Endothelial cell of umbilical vein (primary cell): ENCODE results near the gene SLC6A1. TPM values are rescaled to one million over a fixed set of nuclear protein-coding genes. Genes with fewer than 3 reads are reported as not detected.

Source experiments
- BruUV-seq: library from RNA; stranded (reverse); fragments of 400-500 nt; replicated peaks from 2 replicates; lab custom pipeline; 2021; lab: Mats Ljungman, UMichigan
- CTCF ChIA-PET: fragments of 300-600, 350-600 bp; sonication (Branson Sonifier 250); formaldehyde crosslinking; loops from one replicate; lab custom pipeline; 2021; ENCODE audit warnings: antibody characterized with exemption, inconsistent platforms; lab: Charles Lee
- POLR2A ChIA-PET: fragments of 300-600, 350-600 bp; sonication (Branson Sonifier 250); formaldehyde crosslinking; loops from one replicate; lab custom pipeline; 2021; ENCODE audit warnings: antibody characterized with exemption, inconsistent platforms; lab: Charles Lee
- DNase-seq: peaks from one replicate; pipeline ENCODE4 v3.0.0-alpha.2; 2011; ENCODE audit warnings: low read depth, low spot score
- FAIRE-seq: peaks from 2 replicates; lab custom pipeline; 2011; peaks lifted over from hg19 to GRCh38; lab: Jason Lieb, UNC
- H2AFZ ChIP-seq: 2 replicates; pipeline ENCODE4 v1.6.0; 2012; ENCODE audit warnings: low read depth, low read length, control low read depth, inconsistent platforms
- H3K27ac ChIP-seq: 2 replicates; pipeline ENCODE4 v1.5.1; 2011; ENCODE audit warnings: low read depth, mild to moderate bottlenecking, control low read depth, low read length, moderate library complexity; ENCODE audit not compliant: insufficient read depth
- H3K27me3 ChIP-seq, 2 experiments: 2 replicates each; pipeline versions ENCODE4 v1.6.0 to v1.6.1; 2011; ENCODE audit warnings: low read length in 2 of 2, mixed read lengths in 1 of 2; ENCODE audit not compliant: control insufficient read depth in 2 of 2, insufficient read depth in 2 of 2
- H3K36me3 ChIP-seq, 2 experiments: 2 replicates in 1 of 2; 3 replicates in 1 of 2; pipeline ENCODE4 v1.5.1; 2011; ENCODE audit warnings: low read length in 2 of 2, mild to moderate bottlenecking in 1 of 2, moderate library complexity in 1 of 2; ENCODE audit not compliant: control insufficient read depth in 2 of 2, insufficient read depth in 2 of 2; ENCODE audit errors: extremely low read depth in 1 of 2
- H3K4me1 ChIP-seq: 3 replicates; pipeline ENCODE4 v1.5.1; 2011; ENCODE audit warnings: mild to moderate bottlenecking, low read length; ENCODE audit not compliant: control insufficient read depth, insufficient read depth; ENCODE audit errors: extremely low read depth
- H3K4me2 ChIP-seq: 2 replicates; pipeline ENCODE4 v1.6.1; 2011; ENCODE audit warnings: low read length, control low read depth, mixed read lengths; ENCODE audit not compliant: insufficient read depth
- H3K4me3 ChIP-seq, 3 experiments: fragments of 200-600 bp in 1 of 3; sonication (generic), shearing (Covaris generic) in 1 of 3; replicated peaks in 1 of 3; 2 replicates each; pipeline ENCODE4 v1.5.1; 2011 to 2016; ENCODE audit warnings: control low read depth in 3 of 3, low read length in 3 of 3, mild to moderate bottlenecking in 2 of 3, inconsistent platforms in 1 of 3, low read depth in 1 of 3, moderate library complexity in 1 of 3; ENCODE audit not compliant: insufficient read depth in 1 of 3
- H3K79me2 ChIP-seq: 2 replicates; pipeline ENCODE4 v1.6.0; 2012; ENCODE audit warnings: low read length, inconsistent platforms; ENCODE audit not compliant: control insufficient read depth, insufficient read depth
- H3K9ac ChIP-seq: replicated peaks from 2 replicates; pipeline ENCODE3; 2011; ENCODE audit warnings: low read length, control low read depth; ENCODE audit not compliant: insufficient read depth; ENCODE audit errors: extremely low read depth
- H3K9me1 ChIP-seq: replicated peaks from 3 replicates; pipeline ENCODE4 v1.6.0; 2011; ENCODE audit warnings: mild to moderate bottlenecking, low read length; ENCODE audit not compliant: control insufficient read depth, insufficient read depth; ENCODE audit errors: extremely low read depth
- H3K9me3 ChIP-seq: replicated peaks from 2 replicates; pipeline ENCODE4 v1.5.1; 2012; ENCODE audit warnings: low read length, inconsistent platforms; ENCODE audit not compliant: control insufficient read depth, insufficient read depth
- H4K20me1 ChIP-seq: replicated peaks from 2 replicates; pipeline ENCODE3; 2011; ENCODE audit warnings: mild to moderate bottlenecking, low read length; ENCODE audit not compliant: control insufficient read depth, insufficient read depth; ENCODE audit errors: extremely low read depth
- EZH2 ChIP-seq: IDR thresholded peaks from 2 replicates; pipeline ENCODE4 v1.6.1; 2012; ENCODE audit warnings: borderline replicate concordance, low read depth, mild to moderate bottlenecking, moderate library complexity, low read length, inconsistent platforms; ENCODE audit not compliant: severe bottlenecking
- FOS ChIP-seq: IDR thresholded peaks from 2 replicates; pipeline ENCODE4 v1.6.1; 2011; ENCODE audit warnings: mild to moderate bottlenecking, low read length, moderate library complexity, borderline replicate concordance; ENCODE audit not compliant: insufficient read depth
- GATA2 ChIP-seq: IDR thresholded peaks from 2 replicates; pipeline ENCODE4 v1.7.0; 2011; ENCODE audit warnings: low read depth, mild to moderate bottlenecking, moderate library complexity, mixed read lengths, low read length; ENCODE audit not compliant: insufficient read length, insufficient read depth
- JUN ChIP-seq: IDR thresholded peaks from 2 replicates; pipeline ENCODE4 v1.6.1; 2011; ENCODE audit warnings: borderline replicate concordance, low read depth; ENCODE audit not compliant: insufficient read length, insufficient read depth
- MYC ChIP-seq: IDR thresholded peaks from one replicate; pipeline ENCODE4 v1.6.1; 2011; ENCODE audit warnings: mild to moderate bottlenecking, low read depth, low read length
- POLR2A ChIP-seq: IDR thresholded peaks from 2 replicates; pipeline ENCODE4 v1.6.1; 2012; ENCODE audit warnings: low read depth, mild to moderate bottlenecking, control low read depth, low read length
- POLR2AphosphoS5 ChIP-seq: IDR thresholded peaks from 2 replicates; pipeline ENCODE4 v1.6.1; 2012; ENCODE audit warnings: low read depth, mild to moderate bottlenecking, control low read depth, low read length, moderate library complexity; ENCODE audit not compliant: insufficient read depth
- dilution Hi-C: fragments of 300-500 bp; cut with MboI; formaldehyde crosslinking; loops from one replicate; pipeline ENCODE4 v1.15.0; 2019; ENCODE audit warnings: low sequenced_read_pairs; ENCODE audit not compliant: extremely low pct_ligation_motif_present
- intact Hi-C: fragments of 100-400 bp; cut with micrococcal nuclease; formaldehyde crosslinking; loops from one replicate; pipeline ENCODE4 v1.10.0; 2022
- polyA plus RNA-seq, 4 experiments: library from polyadenylated mRNA; depleted of rRNA in 3 of 4; stranded (reverse) in 3 of 4; unstranded in 1 of 4; fragments of >200 nt; gene quantifications; 2 replicates each; pipeline versions ENCODE4 v1.2.1 to v1.2.3, GENCODE V29; 2011 to 2012; ENCODE audit warnings: missing spikeins in 1 of 4
- total RNA-seq: library from RNA; stranded (reverse); gene quantifications from 2 replicates; pipeline ENCODE4 v1.2.3, GENCODE V29; 2021
- TF ChIP-seq, protein P1 (sequence below), 2 donors: IDR thresholded peaks; 1 replicate in 1 of 2; 2 replicates in 1 of 2; pipeline ENCODE4 v1.5.1; 2011; ENCODE audit warnings: low read length in 2 of 2, mild to moderate bottlenecking in 2 of 2, moderate library complexity in 2 of 2, control low read depth in 1 of 2, inconsistent platforms in 1 of 2, low read depth in 1 of 2; ENCODE audit not compliant: insufficient read depth in 1 of 2; ENCODE audit errors: extremely low read depth in 1 of 2
- TF ChIP-seq, protein P2 (sequence below): IDR thresholded peaks from 2 replicates; pipeline ENCODE4 v1.6.1; 2011; ENCODE audit not compliant: insufficient read depth, insufficient read length

The SLC6A1 gene
- total and polyA plus RNA-seq, 2 donors (not counting 3 experiments of a cell fraction or from before 2014, with no cell fraction given), result not detected

DNA sequence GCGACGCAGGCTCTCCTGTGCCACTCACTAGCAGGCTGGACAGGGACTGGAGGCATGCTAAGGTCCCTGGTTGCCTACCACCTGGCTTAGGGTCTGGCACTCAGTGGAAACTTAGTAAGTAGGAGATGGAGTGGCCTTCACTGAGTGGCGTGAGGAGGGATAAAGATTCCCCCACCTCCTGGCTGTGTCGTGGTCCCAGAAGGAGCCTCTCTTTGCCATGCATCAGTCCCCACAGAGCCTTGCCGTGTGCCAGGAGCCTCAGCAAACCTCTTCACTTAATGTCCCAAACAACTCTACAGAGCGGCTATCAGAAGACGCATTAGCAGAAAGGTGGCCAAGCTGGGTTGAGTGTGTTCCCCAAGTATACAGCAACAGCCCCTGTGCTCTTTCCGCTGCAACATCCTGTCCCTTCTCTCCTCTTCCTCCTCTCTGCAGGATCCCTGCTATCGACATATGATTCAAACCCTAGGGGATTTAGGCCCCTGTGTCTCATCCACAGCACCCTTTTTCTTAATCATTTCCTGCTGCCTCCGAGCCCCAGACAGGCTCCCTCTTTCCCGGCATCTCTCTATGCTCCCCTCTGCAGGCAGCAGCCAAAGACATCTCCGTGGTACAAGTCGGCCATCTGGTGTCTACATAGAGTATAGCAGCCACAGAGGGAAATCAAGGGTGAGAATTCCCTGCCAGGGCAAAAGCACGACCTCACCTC, 66.7 kb downstream of the SLC6A1 start:
- intact Hi-C loops, result loop anchor here (1.0 kb wide), 4 partner anchors 76 to 301 kb away; no protein-coding TSS in a partner anchor
- no peak overlapping the region for H3K9ac ChIP-seq
- CTCF ChIA-PET, result interaction anchor here (0.6 to 5.6 kb wide), 27 partner anchors 9 to 693 kb away, joined by 3 to 125 read pairs (median 7); partner anchors contain the start of gene HRH1

DNA sequence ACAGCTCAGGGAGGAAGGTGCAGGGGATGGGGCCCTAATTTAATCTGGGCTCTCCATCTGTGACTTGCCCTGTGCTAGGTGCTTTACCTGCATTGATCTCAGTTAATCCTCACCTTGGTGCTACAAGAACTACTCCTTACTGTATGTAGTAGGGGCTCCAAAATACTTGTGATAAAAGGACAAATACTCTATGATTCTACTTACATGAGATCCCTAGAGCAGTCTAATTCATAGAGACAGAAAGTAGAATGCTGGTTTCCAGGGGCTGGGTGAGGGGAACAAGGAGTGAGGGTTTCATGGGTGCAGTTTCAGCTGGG, 67.2 kb downstream of the SLC6A1 start:
- Histone ChIP-seq H3K9me3 (no peaks in the 10 kb centered on the region), H3K9ac (no peak overlapping the region), H3K4me3 (no peak overlapping the region), H3K27ac (no peak overlapping the region), H3K4me1 (no peaks in the 10 kb centered on the region), H3K79me2 (no peaks in the 10 kb centered on the region), H3K27me3 (peaks cover 2 to 4% of the 10 kb centered on the region in 2 experiments), H3K9me1 (no peaks in the 10 kb centered on the region), H2AFZ (no peak overlapping the region), H3K4me2 (no peak overlapping the region), H4K20me1 (no peaks in the 10 kb centered on the region), H3K36me3 (no peaks in the 10 kb centered on the region)
- intact Hi-C loops, result loop anchor here (1.0 to 5.0 kb wide), 10 partner anchors 76 to 593 kb away; no protein-coding TSS in a partner anchor
- no TSS peak for BruUV-seq
- FAIRE-seq (no peak), DNase-seq (no peak)
- CTCF ChIA-PET, result interaction anchor here (0.6 to 5.6 kb wide), 35 partner anchors 8 to 693 kb away, joined by 3 to 125 read pairs (median 6); partner anchors contain the start of gene HRH1
- TF ChIP-seq GATA2 (no peak), EZH2 (no peak), POLR2AphosphoS5 (no peak), MYC (no peak), FOS (no peak), POLR2A (no peak), JUN (no peak)
- TF ChIP-seq, protein P1, sequence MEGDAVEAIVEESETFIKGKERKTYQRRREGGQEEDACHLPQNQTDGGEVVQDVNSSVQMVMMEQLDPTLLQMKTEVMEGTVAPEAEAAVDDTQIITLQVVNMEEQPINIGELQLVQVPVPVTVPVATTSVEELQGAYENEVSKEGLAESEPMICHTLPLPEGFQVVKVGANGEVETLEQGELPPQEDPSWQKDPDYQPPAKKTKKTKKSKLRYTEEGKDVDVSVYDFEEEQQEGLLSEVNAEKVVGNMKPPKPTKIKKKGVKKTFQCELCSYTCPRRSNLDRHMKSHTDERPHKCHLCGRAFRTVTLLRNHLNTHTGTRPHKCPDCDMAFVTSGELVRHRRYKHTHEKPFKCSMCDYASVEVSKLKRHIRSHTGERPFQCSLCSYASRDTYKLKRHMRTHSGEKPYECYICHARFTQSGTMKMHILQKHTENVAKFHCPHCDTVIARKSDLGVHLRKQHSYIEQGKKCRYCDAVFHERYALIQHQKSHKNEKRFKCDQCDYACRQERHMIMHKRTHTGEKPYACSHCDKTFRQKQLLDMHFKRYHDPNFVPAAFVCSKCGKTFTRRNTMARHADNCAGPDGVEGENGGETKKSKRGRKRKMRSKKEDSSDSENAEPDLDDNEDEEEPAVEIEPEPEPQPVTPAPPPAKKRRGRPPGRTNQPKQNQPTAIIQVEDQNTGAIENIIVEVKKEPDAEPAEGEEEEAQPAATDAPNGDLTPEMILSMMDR (IDR thresholded peaks at IDR 0.05; ENCODE audit: extremely low read depth in 1 of 2, insufficient read depth in 1 of 2, low read depth in 1 of 2, low read length in 2 of 2), result no peak
- TF ChIP-seq, protein P2, sequence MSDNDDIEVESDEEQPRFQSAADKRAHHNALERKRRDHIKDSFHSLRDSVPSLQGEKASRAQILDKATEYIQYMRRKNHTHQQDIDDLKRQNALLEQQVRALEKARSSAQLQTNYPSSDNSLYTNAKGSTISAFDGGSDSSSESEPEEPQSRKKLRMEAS, result no peak
- POLR2A ChIA-PET, result no interaction called here
- dilution Hi-C loops, result no loop called here

More for the DNA sequence above, 66.7 kb downstream of the SLC6A1 start:
- Histone ChIP-seq H4K20me1 (no peaks in the 10 kb centered on the region), H3K27ac (no peak overlapping the region), H3K4me2 (no peak overlapping the region), H3K4me1 (no peaks in the 10 kb centered on the region), H3K9me3 (no peaks in the 10 kb centered on the region), H3K27me3 (peaks cover 2 to 4% of the 10 kb centered on the region in 2 experiments), H3K9me1 (no peaks in the 10 kb centered on the region), H3K4me3 (no peak overlapping the region), H2AFZ (no peak overlapping the region), H3K79me2 (no peaks in the 10 kb centered on the region), H3K36me3 (no peaks in the 10 kb centered on the region)
- no TSS peak for BruUV-seq
- peak; percentile 89 for FAIRE-seq
- DNase-seq, result peak; percentile 63
- TF ChIP-seq, protein P1 (IDR thresholded peaks at IDR 0.05; ENCODE audit: extremely low read depth in 1 of 2, insufficient read depth in 1 of 2, low read depth in 1 of 2, low read length in 2 of 2), result peak; percentile 75 to 78
- no peak for TF ChIP-seq MYC
- dilution Hi-C loops, result no loop called here
- POLR2A ChIA-PET, result no interaction called here
